ENCODE results near the gene EDRF1.
"Not testable (repeated sequence)": the region's sequence is repeated elsewhere in the genome, so short reads cannot be mapped to it uniquely, and the experiment has no call there.

EDRF1 gene

DNA sequence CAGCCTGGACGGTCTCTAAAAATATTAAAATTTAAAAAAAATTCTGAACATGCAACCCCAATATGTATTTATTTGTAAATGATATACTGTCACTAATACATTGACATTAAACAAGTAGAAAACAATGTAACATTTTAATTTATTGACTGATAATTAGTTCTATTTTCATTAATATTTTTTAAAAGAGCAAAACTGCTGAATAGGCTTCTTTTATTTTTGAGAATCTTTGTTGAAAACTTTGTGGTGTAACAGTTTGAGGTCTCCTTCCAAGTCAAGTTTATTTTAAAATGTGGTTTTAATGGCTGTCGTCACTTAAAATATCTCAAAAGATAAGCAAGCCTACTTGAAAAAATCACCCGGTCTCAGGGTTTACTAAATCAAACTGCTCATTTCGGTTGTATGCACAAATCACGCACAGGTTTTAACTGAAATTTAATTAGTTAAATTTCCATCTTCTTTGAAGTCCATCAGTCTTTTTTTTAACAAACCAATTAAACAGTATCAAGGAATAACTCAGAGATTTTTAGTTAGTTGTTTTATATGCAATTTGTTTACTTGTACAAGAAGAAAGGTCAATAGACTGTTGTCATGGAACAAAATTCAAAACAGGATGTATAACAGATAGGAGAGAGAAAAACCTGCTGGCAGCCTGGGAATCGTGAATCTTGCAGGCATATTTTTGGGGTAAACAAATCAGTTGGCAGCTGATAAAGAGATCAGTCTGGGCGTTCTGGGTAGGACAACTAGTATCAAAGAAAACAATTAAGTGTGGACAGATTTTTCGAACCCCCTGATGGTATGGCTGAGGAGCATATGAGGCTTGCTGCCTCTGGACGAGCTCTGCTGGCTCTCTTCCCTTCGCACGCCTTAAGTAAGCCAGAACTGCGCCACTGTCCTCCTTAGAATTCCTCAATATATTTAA, 9.7 kb upstream of the EDRF1 start:
- no peak for DNase-seq

DNA sequence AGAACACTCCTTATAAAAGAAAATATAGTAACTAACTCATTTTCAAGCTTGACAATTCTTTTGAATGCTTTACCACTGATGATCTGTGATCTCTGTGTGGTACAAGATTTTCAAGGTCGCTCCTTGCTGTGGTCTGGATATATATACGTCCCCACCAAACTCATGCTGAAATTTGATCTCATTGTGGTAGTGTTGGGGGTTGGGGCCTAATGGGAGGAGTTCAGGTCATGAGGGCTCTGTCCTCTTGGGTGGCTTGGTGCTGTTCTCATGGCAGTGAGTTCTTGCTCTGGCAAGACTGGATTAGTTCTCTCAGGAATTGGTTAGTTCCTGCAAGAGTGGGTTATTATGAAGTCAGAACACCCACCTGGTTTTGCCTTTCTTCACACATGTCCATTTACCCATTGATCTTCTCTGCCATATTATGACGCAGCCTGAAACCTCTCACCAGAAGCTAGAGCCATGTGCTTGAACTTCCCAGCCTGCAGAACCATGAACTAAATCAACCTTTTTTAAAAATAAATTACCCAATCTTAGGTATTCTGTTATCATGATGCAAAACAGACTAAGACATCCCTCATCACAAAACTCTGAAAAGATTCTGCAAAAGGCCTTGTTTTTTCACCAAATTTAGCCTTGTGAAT, 8.3 kb upstream of the EDRF1 start:
- DNase-seq = no peak

DNA sequence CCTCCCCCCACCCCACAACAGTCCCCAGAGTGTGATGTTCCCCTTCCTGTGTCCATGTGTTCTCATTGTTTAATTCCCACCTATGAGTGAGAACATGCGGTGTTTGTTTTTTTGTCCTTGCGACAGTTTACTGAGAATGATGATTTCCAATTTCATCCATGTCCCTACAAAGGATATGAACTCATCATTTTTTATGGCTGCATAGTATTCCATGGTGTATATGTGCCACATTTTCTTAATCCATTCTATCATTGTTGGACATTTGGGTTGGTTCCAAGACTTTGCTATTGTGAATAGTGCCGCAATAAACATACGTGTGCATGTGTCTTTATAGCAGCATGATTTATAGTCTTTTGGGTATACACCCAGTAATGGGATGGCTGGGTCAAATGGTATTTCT, 4.8 kb upstream of the EDRF1 start:
- DNase-seq = not testable (repeated sequence)

DNA sequence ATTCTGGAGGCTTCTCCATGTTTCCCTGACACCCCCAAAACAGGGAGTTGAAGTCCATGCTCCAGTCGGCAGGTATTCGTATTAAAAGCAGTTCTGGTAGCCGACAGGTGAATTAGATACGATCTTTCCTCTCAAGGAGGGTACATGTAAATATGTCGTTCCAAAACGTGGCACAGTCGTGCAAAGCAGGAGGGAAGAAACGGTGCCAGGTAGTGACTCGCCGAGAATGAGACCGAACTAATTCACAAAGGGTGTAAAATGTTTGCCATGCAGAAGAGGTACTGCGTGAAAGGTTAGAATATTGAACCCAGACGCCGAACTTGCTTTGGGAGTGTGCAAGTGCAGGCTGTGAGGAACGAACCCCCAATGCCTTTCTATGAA, 483 bp downstream of the EDRF1 start:
- DNase-seq = no peak

DNA sequence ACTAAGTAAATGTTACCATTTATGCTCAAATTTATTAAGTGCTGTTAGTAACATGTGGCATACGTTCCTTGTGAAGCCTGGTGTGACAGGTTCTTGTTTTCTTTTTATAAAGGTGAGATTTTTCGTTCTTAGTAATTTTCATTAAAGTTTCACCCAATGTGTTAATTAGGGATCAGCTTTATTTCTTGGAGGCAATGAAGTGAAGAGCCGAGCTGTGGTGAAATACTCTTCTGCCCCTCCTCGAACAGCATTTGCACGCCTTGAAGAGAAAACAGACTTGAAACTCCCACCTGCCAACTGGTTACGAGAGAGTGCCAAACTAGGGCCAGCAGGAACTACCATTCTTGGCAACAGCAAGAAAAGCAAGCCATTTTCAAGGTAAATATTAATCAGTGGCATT, 1.5 kb downstream of the EDRF1 start:
- DNase-seq = no peak

DNA sequence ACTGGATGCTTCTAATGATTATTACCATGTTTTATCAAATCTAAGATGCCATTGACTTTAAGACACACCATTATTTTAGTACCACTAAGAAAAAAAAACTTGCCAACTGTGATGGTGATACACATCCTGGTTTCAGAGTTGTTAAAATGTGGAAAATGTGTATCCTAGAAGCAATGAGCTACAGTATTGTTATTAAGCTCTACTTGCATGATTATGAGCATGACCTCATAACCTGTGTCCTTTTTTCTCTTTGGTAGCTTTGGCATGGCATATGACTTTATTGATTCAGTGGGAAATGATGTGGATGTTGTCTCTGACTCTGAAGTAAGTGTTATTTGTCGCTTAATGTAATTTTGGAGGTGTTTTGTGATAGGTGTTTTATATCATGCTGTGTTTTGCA, 3.3 kb downstream of the EDRF1 start:
- DNase-seq = no peak

DNA sequence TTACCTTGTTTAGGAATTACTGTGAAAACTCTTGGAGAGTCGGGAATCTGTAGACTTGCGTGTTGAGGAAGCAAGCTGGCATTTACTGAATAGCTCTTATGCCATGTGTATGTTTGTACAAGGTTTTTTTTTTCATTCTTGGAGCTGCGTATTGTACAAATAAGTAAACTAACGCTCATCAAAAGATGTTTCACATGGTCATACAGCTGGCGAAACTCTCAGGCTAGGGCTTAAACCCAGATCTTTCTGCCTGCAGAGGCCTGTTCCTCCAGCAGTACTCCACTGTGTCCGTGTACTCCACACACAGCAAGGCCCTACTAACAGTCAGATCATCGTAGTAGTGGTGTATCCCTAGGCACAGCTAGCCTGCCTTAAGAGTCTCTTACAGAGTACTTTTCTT, 7.4 kb downstream of the EDRF1 start:
- DNase-seq = no peak

DNA sequence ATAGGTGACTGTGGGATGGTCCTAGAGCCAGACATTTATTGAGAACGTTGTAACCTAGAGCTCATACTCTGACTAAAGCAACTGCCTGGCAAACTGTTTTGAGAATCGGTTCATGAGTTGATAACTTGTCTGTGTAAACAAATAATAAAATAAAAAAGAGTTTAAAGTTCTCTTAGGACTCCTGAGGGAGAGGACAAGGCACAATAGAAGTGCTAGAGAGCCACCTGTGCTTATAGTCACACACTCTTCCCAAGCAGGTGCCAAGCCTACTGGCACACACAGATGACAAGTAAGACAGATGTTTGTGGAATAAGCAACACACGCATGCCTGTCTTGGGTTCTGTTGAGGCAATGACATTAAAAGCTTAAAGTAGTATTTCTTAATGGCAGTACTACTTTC, 7.9 kb downstream of the EDRF1 start:
- DNase-seq = no peak

DNA sequence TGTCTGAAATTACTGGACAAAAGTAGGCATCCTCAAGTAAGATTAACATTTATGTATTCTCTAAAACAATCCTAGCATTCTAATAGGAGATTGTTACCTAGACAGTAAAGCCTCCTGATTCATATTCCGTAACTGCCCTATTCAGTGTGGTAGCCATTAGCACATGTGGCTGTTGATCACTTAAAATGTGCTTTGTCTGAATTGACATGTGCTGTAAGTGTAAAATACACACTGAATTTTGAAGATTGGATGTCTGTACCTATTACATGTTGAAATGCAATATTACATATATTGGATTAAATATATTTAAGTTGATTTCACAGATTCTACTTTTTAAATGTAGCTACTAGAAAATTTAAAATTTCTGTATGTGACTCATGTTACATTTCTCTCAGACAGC, 14.6 kb downstream of the EDRF1 start:
- DNase-seq = no peak

DNA sequence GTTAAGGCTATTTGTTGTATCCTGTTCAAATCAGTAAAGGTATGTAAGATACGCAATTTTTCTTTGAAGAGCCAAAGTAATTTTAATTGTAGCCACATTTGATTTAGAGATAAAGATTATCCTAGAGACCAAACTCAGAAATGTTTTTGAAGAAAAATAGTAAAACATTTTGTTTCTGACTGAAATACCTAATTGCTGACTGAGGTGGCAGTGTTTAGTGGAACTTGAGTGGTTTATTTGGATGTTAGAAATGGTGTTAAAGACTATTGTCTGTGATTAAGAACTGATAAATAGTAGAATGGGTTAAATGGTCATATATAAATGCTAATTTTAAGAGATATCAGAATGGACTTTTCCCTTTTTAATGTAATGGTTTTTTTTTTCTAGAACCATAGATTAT, 15.3 kb downstream of the EDRF1 start:
- DNase-seq = no peak

DNA sequence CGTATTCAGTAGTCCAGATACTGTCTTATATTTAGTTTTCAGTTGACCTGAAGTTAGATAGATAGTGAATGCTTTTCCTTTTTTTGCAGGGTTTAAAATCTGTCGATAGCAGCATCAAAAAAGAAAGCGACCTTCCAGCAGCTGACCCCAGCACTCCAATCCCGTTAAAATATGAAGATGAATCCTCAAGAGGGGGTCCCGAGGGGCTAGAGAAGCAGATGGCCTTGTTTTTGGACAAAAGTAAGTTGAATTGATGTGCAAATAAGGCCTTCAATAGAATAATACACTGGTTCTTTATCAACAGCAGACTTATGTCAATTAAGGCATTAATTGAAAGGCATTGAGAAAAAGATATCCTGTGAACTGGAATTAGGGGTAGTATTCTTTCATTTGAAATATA, 18.7 kb downstream of the EDRF1 start:
- DNase-seq = no peak

DNA sequence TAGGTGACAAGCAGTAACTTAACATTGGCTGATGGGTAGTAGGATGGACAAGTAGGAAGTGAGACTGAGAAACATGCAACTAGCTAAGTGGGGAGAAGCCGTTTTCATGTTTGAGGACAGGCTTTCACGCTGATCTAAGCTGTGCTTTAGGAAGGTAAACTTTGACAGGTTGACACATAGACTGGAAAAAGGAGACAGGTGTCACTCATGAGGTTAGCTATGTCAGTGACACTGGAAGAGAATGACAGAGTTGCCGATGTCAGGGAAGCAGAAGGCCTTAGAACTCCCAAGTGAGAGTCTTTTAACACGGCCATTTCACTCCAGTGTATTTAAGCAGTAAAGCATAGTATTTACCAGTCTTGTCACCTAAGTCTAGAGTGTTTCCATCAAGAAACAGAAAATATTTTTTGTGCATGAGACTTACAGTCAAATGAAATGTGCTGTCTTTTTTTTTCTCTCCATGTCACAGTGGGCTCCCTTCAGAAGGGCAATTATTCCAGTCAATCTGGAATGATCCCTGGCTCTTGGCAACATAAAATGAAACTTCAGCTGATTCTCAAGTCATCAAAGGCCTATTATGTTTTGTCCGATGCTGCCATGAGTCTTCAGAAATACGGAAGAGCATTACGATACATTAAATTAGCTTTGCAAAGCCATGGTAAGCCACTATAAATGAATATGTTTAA, 20.6 kb downstream of the EDRF1 start:
- no peak for DNase-seq

DNA sequence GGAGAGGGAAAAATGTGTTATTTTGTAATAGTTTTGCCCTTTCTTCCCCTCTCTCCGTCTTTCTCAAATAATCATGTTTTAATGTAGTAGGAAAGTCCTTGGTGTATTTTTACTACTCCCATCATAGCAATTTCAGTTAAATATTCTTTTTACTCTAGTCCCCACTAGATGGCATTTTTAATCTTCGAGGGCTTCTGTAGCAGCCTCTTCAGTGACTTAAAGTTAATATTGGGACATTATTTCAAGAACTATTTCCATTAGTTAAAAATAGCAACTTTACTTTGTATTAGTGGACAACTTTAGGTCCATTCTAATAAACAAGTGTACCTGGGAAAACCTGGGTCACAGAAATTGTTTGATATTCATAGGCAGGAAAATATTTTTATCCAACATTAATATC, 23.0 kb downstream of the EDRF1 start:
- no peak for DNase-seq

DNA sequence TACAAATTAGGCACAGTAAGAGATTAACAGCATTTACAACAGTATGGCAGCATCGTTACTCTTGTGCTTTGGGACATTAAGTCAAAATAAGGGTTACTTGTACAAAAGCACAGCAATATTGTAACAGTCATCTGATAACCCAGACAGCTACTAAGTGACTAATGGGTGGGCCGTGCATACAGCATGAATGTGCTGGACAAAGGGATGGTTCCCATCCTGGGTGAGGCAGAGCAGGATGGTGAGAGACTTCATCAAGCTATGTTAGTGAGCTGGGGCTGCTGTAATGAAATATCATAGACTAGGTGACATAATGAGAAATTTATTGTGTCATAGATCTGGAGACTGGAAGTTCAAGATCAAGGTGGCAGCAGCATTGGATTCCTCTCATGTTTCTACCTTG, 25.4 kb downstream of the EDRF1 start:
- no peak for DNase-seq

DNA sequence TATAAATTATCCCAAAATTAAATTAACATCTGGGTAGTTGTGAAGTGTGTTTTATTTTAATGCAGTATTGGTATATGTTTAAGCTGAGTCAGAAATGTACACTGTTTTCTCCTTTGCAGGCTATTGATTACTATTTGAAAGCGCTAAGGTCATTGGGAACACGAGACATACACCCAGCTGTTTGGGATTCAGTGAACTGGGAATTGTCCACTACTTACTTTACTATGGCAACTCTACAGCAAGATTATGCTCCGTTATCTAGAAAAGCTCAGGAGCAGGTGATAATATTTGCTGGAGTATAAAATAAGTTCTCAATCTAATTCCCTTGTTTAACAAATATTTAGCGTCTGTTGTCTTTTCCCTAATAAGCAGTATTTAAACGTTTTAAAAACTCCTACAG, 27.9 kb downstream of the EDRF1 start:
- DNase-seq = no peak

DNA sequence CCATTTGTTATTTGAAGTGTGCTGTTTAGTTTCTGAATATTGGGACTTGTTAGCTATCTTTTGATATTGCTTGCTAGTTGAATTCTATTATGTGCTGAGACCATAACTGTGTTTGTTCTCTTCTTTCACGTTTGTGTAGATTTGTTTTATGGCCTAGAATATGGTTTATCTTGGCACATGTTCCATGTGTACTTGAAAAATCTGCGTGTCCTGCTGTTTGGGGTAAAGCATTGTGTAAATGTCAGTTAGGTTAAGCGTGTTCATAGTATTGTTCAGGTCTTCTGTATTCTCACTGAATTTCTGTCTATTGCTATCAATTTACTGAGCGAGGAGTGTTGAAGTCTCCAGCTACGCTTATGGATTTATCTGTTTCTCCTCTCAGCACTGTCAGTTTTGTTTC, 36.7 kb downstream of the EDRF1 start:
- DNase-seq = no peak

DNA sequence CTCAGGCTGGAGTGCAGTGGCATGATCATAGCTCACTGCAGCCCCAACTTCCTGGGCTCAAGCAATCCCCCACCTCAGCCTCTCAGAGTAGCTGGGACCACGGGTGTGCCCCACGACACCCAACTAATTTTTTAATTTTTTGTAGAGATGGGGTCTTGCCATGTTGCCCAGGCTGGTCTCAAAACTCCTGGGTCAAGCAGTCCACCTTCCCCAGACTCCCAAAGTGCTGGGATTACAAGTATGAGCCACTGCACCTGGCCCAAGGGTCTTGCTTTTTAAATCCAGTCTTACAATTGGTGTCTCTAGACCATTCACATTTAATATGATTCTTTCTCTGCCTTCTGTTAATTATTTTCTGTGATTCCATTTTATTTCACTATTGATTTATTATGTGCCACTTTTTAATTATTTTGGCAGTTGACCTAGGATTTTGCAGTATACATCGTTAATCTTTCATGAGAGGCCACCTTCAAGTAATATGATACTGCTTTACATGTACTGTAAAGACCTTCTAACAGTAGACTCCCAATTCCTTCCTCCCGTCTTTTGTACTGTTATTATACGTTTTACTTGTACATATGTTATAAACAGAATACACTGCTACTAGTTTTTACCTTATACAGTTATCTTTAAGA, 37.5 kb downstream of the EDRF1 start:
- no peak for DNase-seq

DNA sequence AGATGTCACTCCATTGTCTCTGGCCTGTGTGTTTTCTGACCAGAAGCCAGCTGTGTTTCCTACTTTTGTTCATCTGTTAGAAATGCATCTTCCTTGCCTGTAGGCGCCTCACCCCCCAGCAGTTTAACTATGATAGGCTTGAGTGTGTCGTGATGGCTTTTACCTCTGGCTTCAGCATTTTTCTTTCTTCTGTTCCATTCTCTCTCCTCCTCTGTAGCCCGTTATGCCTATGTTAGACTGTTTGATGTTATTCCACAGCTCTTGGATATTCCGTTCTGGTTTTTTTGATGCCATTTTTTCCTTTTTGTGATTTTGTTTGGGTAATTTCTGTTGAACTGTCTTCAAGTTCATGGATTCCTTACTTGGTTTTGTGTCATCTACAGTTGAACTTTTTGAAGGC, 38.2 kb downstream of the EDRF1 start:
- no peak for DNase-seq

DNA sequence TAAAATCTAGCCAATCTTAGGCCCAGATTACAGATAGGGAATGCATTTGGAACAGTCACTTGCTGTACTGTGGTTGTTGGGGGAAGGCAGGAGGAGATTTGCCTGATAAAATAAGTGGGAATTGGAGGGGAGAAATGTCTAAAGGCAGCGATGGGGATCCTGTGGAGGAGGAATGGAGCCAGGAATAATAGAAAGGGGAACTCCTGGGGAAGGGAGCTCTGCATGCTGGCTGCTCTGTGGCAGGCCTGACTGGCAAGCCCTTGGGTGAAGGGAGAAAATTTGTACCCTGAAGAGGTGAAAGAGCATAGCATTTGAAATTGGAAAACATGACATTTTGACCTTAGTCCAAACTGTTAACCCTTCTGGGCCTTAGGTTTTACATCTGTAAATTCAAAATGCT, 42.5 kb downstream of the EDRF1 start:
- no peak for DNase-seq

DNA sequence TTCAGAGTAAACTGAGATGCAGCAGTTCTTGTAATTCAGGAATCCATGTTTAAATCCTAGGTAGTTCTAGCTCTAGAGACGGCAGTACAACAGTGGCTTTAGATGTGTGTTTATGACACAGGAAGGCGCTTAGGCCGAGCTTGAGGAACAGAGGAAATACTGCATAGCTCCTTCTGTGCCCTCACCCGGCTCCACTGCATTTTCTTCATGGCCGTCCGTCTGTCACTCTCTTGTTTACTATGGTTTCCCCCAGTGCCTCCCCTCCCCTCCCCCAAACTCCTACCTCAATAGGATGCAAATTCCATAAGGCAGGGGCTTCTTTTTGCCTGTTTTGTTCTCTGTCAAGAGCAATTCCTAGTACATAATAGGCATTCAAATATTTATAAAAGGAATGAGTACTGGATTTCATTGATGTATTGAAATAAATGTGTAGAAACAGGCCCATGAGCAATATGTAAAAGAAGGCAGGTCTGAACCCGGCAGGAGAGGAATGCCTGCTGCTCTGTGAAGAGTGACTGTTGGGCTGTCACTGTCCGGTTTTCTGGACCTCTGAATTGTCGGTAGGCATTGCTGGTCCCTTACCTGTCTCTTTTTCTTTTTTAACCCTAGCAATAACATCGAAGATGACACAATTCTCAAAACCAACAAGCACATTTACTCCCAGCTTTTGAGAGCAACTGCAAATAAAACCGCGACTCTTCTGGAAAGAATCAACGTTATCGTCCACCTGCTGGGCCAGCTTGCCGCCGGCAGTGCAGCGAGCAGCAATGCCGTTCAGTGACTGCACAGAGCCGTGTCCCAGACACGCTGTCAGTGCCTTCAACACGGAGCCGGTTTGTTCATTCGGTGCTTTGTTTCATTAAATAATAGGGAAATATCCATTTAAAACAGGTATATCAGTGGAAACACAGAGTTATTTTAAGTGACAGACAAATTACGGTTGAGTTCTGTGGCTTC, 43.5 kb downstream of the EDRF1 start:
- no peak for DNase-seq

DNA sequence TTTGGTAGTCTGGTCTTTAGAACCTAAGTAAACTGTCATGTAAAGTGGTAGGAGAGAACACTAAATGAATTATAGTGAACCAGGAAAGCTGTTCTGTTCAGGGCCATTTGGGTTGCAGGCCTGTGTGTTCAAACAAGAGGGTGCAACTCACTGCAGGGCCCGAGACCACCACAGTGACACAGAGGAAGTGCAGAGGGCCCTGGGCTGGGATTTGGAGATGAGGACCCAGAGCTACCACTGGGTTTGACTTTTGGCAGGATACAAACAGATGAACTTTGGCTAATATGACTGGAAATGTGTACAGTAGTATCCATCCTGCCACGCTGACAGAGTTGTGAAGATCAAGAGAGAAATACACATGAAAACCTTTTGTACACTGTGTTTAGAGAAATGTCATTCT, 46.3 kb downstream of the EDRF1 start:
- DNase-seq = no peak

DNA sequence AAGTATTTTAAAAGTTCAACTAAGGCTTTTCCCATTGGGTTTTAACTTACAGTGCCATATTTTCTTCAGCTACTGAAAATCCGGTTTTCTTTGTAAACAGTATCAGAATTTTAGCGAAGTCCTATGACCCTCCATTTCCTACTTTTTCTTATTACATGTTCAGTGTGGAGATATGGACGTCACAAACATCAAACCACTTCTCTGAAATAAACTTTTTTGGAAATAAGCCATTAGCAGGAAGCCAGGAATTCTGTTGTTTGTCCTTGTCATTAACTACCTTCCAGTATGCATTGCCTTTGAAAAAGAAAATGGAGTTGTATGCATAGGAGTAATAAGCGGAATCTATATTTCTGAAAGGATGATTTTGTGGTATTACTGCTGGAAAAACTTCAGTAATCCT, 47.0 kb downstream of the EDRF1 start:
- no peak for DNase-seq

Data from inflammatory macrophage treated with lipopolysaccharide for 1 hour (primary cell).